Measurements from ENCODE around the gene KIF2C. TPM values are rescaled to one million over a fixed set of nuclear protein-coding genes. Genes with fewer than 3 reads are reported as not detected.

KIF2C gene
- total RNA-seq, 1 experiment from 2014 or later, result 92.6 TPM

- TF ChIP-seq EZH2 (IDR thresholded peaks at IDR 0.05) (no peak), TCF7L2 (IDR thresholded peaks at IDR 0.05; ENCODE audit: borderline replicate concordance, extremely low read depth, insufficient read depth, insufficient read length) (no peak), JUND (IDR thresholded peaks at IDR 0.05) (no peak), ZFX (IDR thresholded peaks at IDR 0.05) (no peak), ZBTB33 (IDR thresholded peaks at IDR 0.05; ENCODE audit: extremely low read depth, insufficient replicate concordance, low read length) (no peak), FOSL1 (IDR thresholded peaks at IDR 0.05; ENCODE audit: low read depth) (no peak), MAX (IDR thresholded peaks at IDR 0.05) (no peak), CEBPB (IDR thresholded peaks at IDR 0.05; ENCODE audit: low read depth) (no peak), EGR1 (IDR thresholded peaks at IDR 0.05; ENCODE audit: low read depth) (no peak), SRF (IDR thresholded peaks at IDR 0.05; ENCODE audit: low read depth) (no peak), RAD21 (IDR thresholded peaks at IDR 0.05; ENCODE audit: low read depth) (no peak)
- TF ChIP-seq, protein P1, sequence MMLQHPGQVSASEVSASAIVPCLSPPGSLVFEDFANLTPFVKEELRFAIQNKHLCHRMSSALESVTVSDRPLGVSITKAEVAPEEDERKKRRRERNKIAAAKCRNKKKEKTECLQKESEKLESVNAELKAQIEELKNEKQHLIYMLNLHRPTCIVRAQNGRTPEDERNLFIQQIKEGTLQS (IDR thresholded peaks at IDR 0.05), result no peak
- TF ChIP-seq, protein P2, sequence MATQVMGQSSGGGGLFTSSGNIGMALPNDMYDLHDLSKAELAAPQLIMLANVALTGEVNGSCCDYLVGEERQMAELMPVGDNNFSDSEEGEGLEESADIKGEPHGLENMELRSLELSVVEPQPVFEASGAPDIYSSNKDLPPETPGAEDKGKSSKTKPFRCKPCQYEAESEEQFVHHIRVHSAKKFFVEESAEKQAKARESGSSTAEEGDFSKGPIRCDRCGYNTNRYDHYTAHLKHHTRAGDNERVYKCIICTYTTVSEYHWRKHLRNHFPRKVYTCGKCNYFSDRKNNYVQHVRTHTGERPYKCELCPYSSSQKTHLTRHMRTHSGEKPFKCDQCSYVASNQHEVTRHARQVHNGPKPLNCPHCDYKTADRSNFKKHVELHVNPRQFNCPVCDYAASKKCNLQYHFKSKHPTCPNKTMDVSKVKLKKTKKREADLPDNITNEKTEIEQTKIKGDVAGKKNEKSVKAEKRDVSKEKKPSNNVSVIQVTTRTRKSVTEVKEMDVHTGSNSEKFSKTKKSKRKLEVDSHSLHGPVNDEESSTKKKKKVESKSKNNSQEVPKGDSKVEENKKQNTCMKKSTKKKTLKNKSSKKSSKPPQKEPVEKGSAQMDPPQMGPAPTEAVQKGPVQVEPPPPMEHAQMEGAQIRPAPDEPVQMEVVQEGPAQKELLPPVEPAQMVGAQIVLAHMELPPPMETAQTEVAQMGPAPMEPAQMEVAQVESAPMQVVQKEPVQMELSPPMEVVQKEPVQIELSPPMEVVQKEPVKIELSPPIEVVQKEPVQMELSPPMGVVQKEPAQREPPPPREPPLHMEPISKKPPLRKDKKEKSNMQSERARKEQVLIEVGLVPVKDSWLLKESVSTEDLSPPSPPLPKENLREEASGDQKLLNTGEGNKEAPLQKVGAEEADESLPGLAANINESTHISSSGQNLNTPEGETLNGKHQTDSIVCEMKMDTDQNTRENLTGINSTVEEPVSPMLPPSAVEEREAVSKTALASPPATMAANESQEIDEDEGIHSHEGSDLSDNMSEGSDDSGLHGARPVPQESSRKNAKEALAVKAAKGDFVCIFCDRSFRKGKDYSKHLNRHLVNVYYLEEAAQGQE (IDR thresholded peaks at IDR 0.05; ENCODE audit: low read depth), result no peak
- TF ChIP-seq, protein P3, sequence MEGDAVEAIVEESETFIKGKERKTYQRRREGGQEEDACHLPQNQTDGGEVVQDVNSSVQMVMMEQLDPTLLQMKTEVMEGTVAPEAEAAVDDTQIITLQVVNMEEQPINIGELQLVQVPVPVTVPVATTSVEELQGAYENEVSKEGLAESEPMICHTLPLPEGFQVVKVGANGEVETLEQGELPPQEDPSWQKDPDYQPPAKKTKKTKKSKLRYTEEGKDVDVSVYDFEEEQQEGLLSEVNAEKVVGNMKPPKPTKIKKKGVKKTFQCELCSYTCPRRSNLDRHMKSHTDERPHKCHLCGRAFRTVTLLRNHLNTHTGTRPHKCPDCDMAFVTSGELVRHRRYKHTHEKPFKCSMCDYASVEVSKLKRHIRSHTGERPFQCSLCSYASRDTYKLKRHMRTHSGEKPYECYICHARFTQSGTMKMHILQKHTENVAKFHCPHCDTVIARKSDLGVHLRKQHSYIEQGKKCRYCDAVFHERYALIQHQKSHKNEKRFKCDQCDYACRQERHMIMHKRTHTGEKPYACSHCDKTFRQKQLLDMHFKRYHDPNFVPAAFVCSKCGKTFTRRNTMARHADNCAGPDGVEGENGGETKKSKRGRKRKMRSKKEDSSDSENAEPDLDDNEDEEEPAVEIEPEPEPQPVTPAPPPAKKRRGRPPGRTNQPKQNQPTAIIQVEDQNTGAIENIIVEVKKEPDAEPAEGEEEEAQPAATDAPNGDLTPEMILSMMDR (IDR thresholded peaks at IDR 0.05 in 2 of 3, conservative IDR thresholded peaks at IDR 0.05 in 1 of 3; ENCODE audit: borderline replicate concordance in 1 of 3, insufficient read depth in 1 of 3, low read depth in 2 of 3, low read length in 2 of 3), result no peak
- no peak for DNase-seq (ENCODE audit: low read depth, low spot score)
- Histone ChIP-seq H3K27me3 (ENCODE audit: insufficient read depth, low read length) (no peaks in the 10 kb centered on the region), H3K27ac (ENCODE audit: low read depth, low read length) (no peak overlapping the region), H3K9me2 (ENCODE audit: insufficient read depth) (no peaks in the 10 kb centered on the region), H3K36me3 (ENCODE audit: control insufficient read depth in 1 of 2, insufficient read depth in 2 of 2, low read length in 2 of 2) (no peaks in the 10 kb centered on the region), H3K4me1 (ENCODE audit: control insufficient read depth in 1 of 2, insufficient read depth in 2 of 2, low read length in 2 of 2) (peaks cover 17 to 49% of the 10 kb centered on the region in 2 experiments), H4K20me1 (ENCODE audit: insufficient read depth) (no peaks in the 10 kb centered on the region), H3K4me2 (ENCODE audit: low read length) (no peak overlapping the region), H3K9ac (ENCODE audit: low read length) (no peak overlapping the region), H3K79me2 (ENCODE audit: insufficient read depth, low read length) (no peaks in the 10 kb centered on the region), H3K9me3 (ENCODE audit: control insufficient read depth in 1 of 2, insufficient read depth in 1 of 2, low read depth in 1 of 2, low read length in 2 of 2) (no peaks in the 10 kb centered on the region), H2AFZ (ENCODE audit: low read depth, low read length, poor library complexity, severe bottlenecking) (no peak overlapping the region), H3K4me3 (replicated peaks in 1 of 2; ENCODE audit: low read depth in 1 of 2, low read length in 2 of 2) (no peak overlapping the region)
- BruUV-seq (replicated peaks), result no TSS peak
- ChIA-PET RAD21 (ENCODE audit: low non-redundant PET in 1 of 2, low total read pairs in 2 of 2, uncharacterized antibody in 2 of 2, unreplicated experiment in 2 of 2) (no interaction called here), POLR2A (no interaction called here), CTCF (no interaction called here)
- intact Hi-C loops (cut with micrococcal nuclease), result no loop called here
- ATAC-seq, result no peak
Measured at GRCh38 chr1:44724296-44724954, 15.2 kb upstream of the KIF2C start.
